ENCODE results near the gene CXXC1. TPM values are rescaled to one million over a fixed set of nuclear protein-coding genes. Genes with fewer than 3 reads are reported as not detected.

Gene CXXC1
- polyA plus RNA-seq, 3 donors: 30.9 to 227 (median 33.4) TPM

GRCh38 chr18:50284255-50284885 is 3.1 kb downstream of the CXXC1 start:
- H3K9ac ChIP-seq (ENCODE audit: insufficient read depth, low read length, poor library complexity, severe bottlenecking): no peak overlapping the region
- H3K36me3 ChIP-seq (replicated peaks in 1 of 2; ENCODE audit: control insufficient read depth in 1 of 2, insufficient read depth in 2 of 2, low read length in 2 of 2): peaks cover 29 to 46% of the 10 kb centered on the region in 2 donors
- peaks cover 60% of the 10 kb centered on the region for H3K4me1 Mint-ChIP-seq
- peaks cover 0 to 4% (median 0%) of the 10 kb centered on the region in 7 donors for H3K9me3 Mint-ChIP-seq
- peak; percentile 55 to 75 (median 66) for DNase-seq
- H3K4me3 ChIP-seq (replicated peaks in 1 of 3; ENCODE audit: low read depth in 2 of 3, low read length in 3 of 3): no peak overlapping the region
- no peak overlapping the region for H2AFZ ChIP-seq (ENCODE audit: insufficient read depth, low read depth, low read length, poor library complexity, severe bottlenecking)
- no peaks in the 10 kb centered on the region for H3K9me3 ChIP-seq (replicated peaks in 1 of 2; ENCODE audit: control insufficient read depth in 1 of 2, insufficient read depth in 1 of 2, low read length in 2 of 2)
- H3K27ac ChIP-seq (ENCODE audit: low read depth in 1 of 2, low read length in 2 of 2): peak overlapping the region in 1 of 2 donors; percentile 64
- 85% methylated on average over 13 of the region's 15 CpGs for WGBS (ENCODE audit: insufficient coverage)
- peak overlapping the region in 1 of 2 donors; percentile 48 for H3K4me3 Mint-ChIP-seq
- H3K4me1 ChIP-seq (ENCODE audit: control insufficient read depth in 1 of 2, insufficient read depth in 2 of 2, low read length in 2 of 2): peaks cover 44 to 74% of the 10 kb centered on the region in 2 donors
- H3K27ac Mint-ChIP-seq: peak overlapping the region; percentile 82 to 96 (median 89)
- H3K79me2 ChIP-seq (ENCODE audit: insufficient read depth, low read length): peaks cover 38% of the 10 kb centered on the region
- H3K36me3 Mint-ChIP-seq: peaks cover 39 to 43% of the 10 kb centered on the region in 2 donors
- H4K20me1 ChIP-seq (ENCODE audit: insufficient read depth, low read length): no peaks in the 10 kb centered on the region
- TF ChIP-seq CTCF (IDR thresholded peaks at IDR 0.05): no peak
- intact Hi-C loops (cut with micrococcal nuclease): loop anchor here (5.0 to 10.0 kb wide), 3 partner anchors 73 to 790 kb away; partner anchors contain the start of genes SKA1 (in 2 of the 2) and RPL17 (in 1 of the 2)
- H3K27me3 ChIP-seq (ENCODE audit: control insufficient read depth in 2 of 2, insufficient read depth in 2 of 2, low read length in 2 of 2): no peaks in the 10 kb centered on the region
- H3K27me3 Mint-ChIP-seq (ENCODE audit: low read depth in 3 of 3): peaks cover 0 to 2% (median 0%) of the 10 kb centered on the region in 3 donors
- H3K4me2 ChIP-seq (replicated peaks; ENCODE audit: extremely low read depth, low read length, poor library complexity, severe bottlenecking): no peak overlapping the region

GRCh38 chr18:50283469-50284209 is 3.9 kb downstream of the CXXC1 start:
- H3K9me3 Mint-ChIP-seq: peaks cover 0 to 2% (median 0%) of the 10 kb centered on the region in 7 donors
- Histone ChIP-seq H4K20me1 (ENCODE audit: insufficient read depth, low read length) (no peaks in the 10 kb centered on the region), H3K9ac (ENCODE audit: insufficient read depth, low read length, poor library complexity, severe bottlenecking) (no peak overlapping the region), H3K9me3 (replicated peaks in 1 of 2; ENCODE audit: control insufficient read depth in 1 of 2, insufficient read depth in 1 of 2, low read length in 2 of 2) (no peaks in the 10 kb centered on the region), H3K4me1 (ENCODE audit: control insufficient read depth in 1 of 2, insufficient read depth in 2 of 2, low read length in 2 of 2) (peaks cover 38 to 67% of the 10 kb centered on the region in 2 donors), H3K4me3 (replicated peaks in 1 of 3; ENCODE audit: low read depth in 2 of 3, low read length in 3 of 3) (no peak overlapping the region), H3K4me2 (replicated peaks; ENCODE audit: extremely low read depth, low read length, poor library complexity, severe bottlenecking) (no peak overlapping the region), H3K27me3 (ENCODE audit: control insufficient read depth in 2 of 2, insufficient read depth in 2 of 2, low read length in 2 of 2) (no peaks in the 10 kb centered on the region), H3K27ac (ENCODE audit: low read depth in 1 of 2, low read length in 2 of 2) (peak overlapping the region in 1 of 2 donors; percentile 34), H2AFZ (ENCODE audit: insufficient read depth, low read depth, low read length, poor library complexity, severe bottlenecking) (no peak overlapping the region), H3K79me2 (ENCODE audit: insufficient read depth, low read length) (peaks cover 45% of the 10 kb centered on the region), H3K36me3 (replicated peaks in 1 of 2; ENCODE audit: control insufficient read depth in 1 of 2, insufficient read depth in 2 of 2, low read length in 2 of 2) (peaks cover 33 to 53% of the 10 kb centered on the region in 2 donors)
- peak overlapping the region in 1 of 2 donors; percentile 48 for H3K4me3 Mint-ChIP-seq
- H3K27me3 Mint-ChIP-seq (ENCODE audit: low read depth in 3 of 3): peaks cover 0 to 2% (median 0%) of the 10 kb centered on the region in 3 donors
- H3K27ac Mint-ChIP-seq: peak overlapping the region; percentile 80 to 96 (median 89)
- H3K36me3 Mint-ChIP-seq: peaks cover 43 to 49% of the 10 kb centered on the region in 2 donors
- DNase-seq: no peak
- H3K4me1 Mint-ChIP-seq: peaks cover 57% of the 10 kb centered on the region
- no peak for TF ChIP-seq CTCF (IDR thresholded peaks at IDR 0.05)
- intact Hi-C loops (cut with micrococcal nuclease): loop anchor here (5.0 to 10.0 kb wide), 3 partner anchors 74 to 789 kb away; partner anchors contain the start of genes SKA1 (in 2 of the 2) and RPL17 (in 1 of the 2)
- WGBS (ENCODE audit: insufficient coverage): 85% methylated on average over 27 of the region's 29 CpGs

All from CD14-positive monocyte (primary cell).